OCI-LY1 (cell line): ENCODE measurements around the gene WNT11.

ENCODE experiments used
- H2AFZ ChIP-seq: fragments of 200-600 bp; sonication (generic), shearing (Covaris generic); 2 replicates; pipeline ENCODE4 v1.6.0; 2014; ENCODE audit warnings: antibody characterized with exemption, mild to moderate bottlenecking, low read length
- H3F3A ChIP-seq: fragments of 200-600 bp; sonication (generic), shearing (Covaris generic); 2 replicates; pipeline ENCODE4 v1.6.0; 2014; ENCODE audit warnings: mild to moderate bottlenecking, antibody characterized with exemption, low read length, moderate library complexity; ENCODE audit not compliant: insufficient read depth
- H3K27ac ChIP-seq: fragments of 200-600 bp; sonication (generic); 2 replicates; pipeline ENCODE4 v1.5.1; 2014; ENCODE audit warnings: low read length, mixed run types, mild to moderate bottlenecking, low read depth; ENCODE audit not compliant: poor library complexity, severe bottlenecking
- H3K27me3 ChIP-seq: fragments of 200-600 bp; sonication (generic); 2 replicates; pipeline ENCODE4 v1.6.0; 2014; ENCODE audit warnings: antibody characterized with exemption, mild to moderate bottlenecking, low read length, moderate library complexity; ENCODE audit not compliant: insufficient read depth
- H3K36me3 ChIP-seq: fragments of 200-600 bp; sonication (generic); 2 replicates; pipeline ENCODE4 v1.6.1; 2014; ENCODE audit warnings: mild to moderate bottlenecking, antibody characterized with exemption, low read length, moderate library complexity, mixed read lengths; ENCODE audit not compliant: insufficient read depth
- H3K4me1 ChIP-seq: fragments of 200-600 bp; sonication (generic); 2 replicates; pipeline ENCODE4 v1.5.1; 2014; ENCODE audit warnings: mild to moderate bottlenecking, low read length, moderate library complexity; ENCODE audit not compliant: insufficient read depth, severe bottlenecking
- H3K4me2 ChIP-seq: fragments of 200-600 bp; sonication (generic), shearing (Covaris generic); 2 replicates; pipeline ENCODE4 v1.6.1; 2014; ENCODE audit warnings: low read length
- H3K4me3 ChIP-seq: fragments of 200-600 bp; sonication (generic); 2 replicates; pipeline ENCODE4 v1.5.1; 2014; ENCODE audit warnings: low read length, low read depth, mild to moderate bottlenecking, mixed read lengths; ENCODE audit not compliant: poor library complexity, severe bottlenecking
- H3K79me2 ChIP-seq: fragments of 200-600 bp; shearing (Covaris generic); 2 replicates; pipeline ENCODE4 v1.6.1; 2016; ENCODE audit warnings: mixed run types, low read length, mixed read lengths; ENCODE audit not compliant: insufficient read depth
- H3K9ac ChIP-seq: fragments of 200-600 bp; sonication (generic), shearing (Covaris generic); 2 replicates; pipeline ENCODE4 v1.6.1; 2014; ENCODE audit warnings: mild to moderate bottlenecking, low read length, mixed read lengths
- H3K9me2 ChIP-seq: fragments of 200-600 bp; sonication (generic), shearing (Covaris generic); 2 replicates; pipeline ENCODE4 v1.6.1; 2014; ENCODE audit warnings: low read depth, mild to moderate bottlenecking, low read length, mixed read lengths
- H3K9me3 ChIP-seq: fragments of 200-600 bp; shearing (Covaris generic); 2 replicates; pipeline ENCODE4 v1.6.1; 2014; ENCODE audit warnings: low read length, mixed read lengths
- H4K20me1 ChIP-seq: fragments of 200-600 bp; sonication (generic), shearing (Covaris generic); 2 replicates; pipeline ENCODE4 v1.6.0; 2016; ENCODE audit warnings: mild to moderate bottlenecking, low read length; ENCODE audit not compliant: insufficient read depth
- CTCF ChIP-seq: fragments of 200-600 bp; sonication (generic), shearing (Covaris generic); IDR thresholded peaks from 2 replicates; pipeline ENCODE4 v1.5.1; 2017; ENCODE audit warnings: mild to moderate bottlenecking, antibody characterized with exemption, low read length, moderate library complexity, mixed read lengths
- EZH2 ChIP-seq: fragments of 200-600 bp; sonication (generic), shearing (Covaris generic); IDR thresholded peaks from 2 replicates; pipeline ENCODE4 v1.8.0; 2017; ENCODE audit warnings: borderline replicate concordance, mixed run types, mild to moderate bottlenecking, antibody characterized with exemption, low read length, moderate library complexity, mixed read lengths

WNT11 gene

GRCh38 chr11:76246271-76246933 lies 40.1 kb upstream of the WNT11 start:
- Histone ChIP-seq H3K9ac (no peak overlapping the region), H3K36me3 (no peaks in the 10 kb centered on the region; the same call in 1 of the 2 replicates), H3K27me3 (peaks cover 10% of the 10 kb centered on the region; the same call in 1 of the 2 replicates), H4K20me1 (no peaks in the 10 kb centered on the region), H3K4me2 (no peak overlapping the region), H3K4me1 (no peaks in the 10 kb centered on the region), H3F3A (no peaks in the 10 kb centered on the region), H3K9me2 (no peaks in the 10 kb centered on the region), H3K79me2 (no peaks in the 10 kb centered on the region), H3K9me3 (no peaks in the 10 kb centered on the region), H3K4me3 (no peak overlapping the region), H3K27ac (no peak overlapping the region), H2AFZ (no peak overlapping the region)
- TF ChIP-seq CTCF = no peak
- TF ChIP-seq EZH2 = no peak

- Histone ChIP-seq H3K79me2 (no peaks in the 10 kb centered on the region), H3K9me3 (no peaks in the 10 kb centered on the region), H3K27me3 (peaks cover 10% of the 10 kb centered on the region; the same call in 1 of the 2 replicates), H3F3A (no peaks in the 10 kb centered on the region), H3K4me2 (no peak overlapping the region), H3K27ac (no peak overlapping the region), H2AFZ (no peak overlapping the region), H4K20me1 (no peaks in the 10 kb centered on the region), H3K36me3 (no peaks in the 10 kb centered on the region; the same call in 1 of the 2 replicates), H3K4me3 (no peak overlapping the region), H3K4me1 (no peaks in the 10 kb centered on the region), H3K9ac (no peak overlapping the region), H3K9me2 (no peaks in the 10 kb centered on the region)
- TF ChIP-seq EZH2 (no peak), CTCF (no peak)
Observed at GRCh38 chr11:76245720-76246119, 39.4 kb upstream of the WNT11 start.

GRCh38 chr11:76244316-76244851 lies 38.1 kb upstream of the WNT11 start:
- peaks cover 5% of the 10 kb centered on the region; the same call in 1 of the 2 replicates for H3K27me3 ChIP-seq
- no peaks in the 10 kb centered on the region for H4K20me1 ChIP-seq
- no peaks in the 10 kb centered on the region for H3K9me2 ChIP-seq
- TF ChIP-seq CTCF = no peak
- no peak overlapping the region for H3K9ac ChIP-seq
- H3K79me2 ChIP-seq = no peaks in the 10 kb centered on the region
- no peaks in the 10 kb centered on the region for H3K9me3 ChIP-seq
- H3K4me1 ChIP-seq = no peaks in the 10 kb centered on the region
- no peaks in the 10 kb centered on the region for H3F3A ChIP-seq
- H2AFZ ChIP-seq = no peak overlapping the region
- H3K36me3 ChIP-seq = no peaks in the 10 kb centered on the region
- H3K4me3 ChIP-seq = no peak overlapping the region
- H3K27ac ChIP-seq = no peak overlapping the region
- H3K4me2 ChIP-seq = no peak overlapping the region
